Motor neuron (in vitro differentiated cells): ENCODE results near the gene MRC2. TPM values are rescaled to one million over a fixed set of nuclear protein-coding genes. Genes with fewer than 3 reads are reported as not detected.

Experiments used
- ATAC-seq, 8 experiments: fragments of 200-7000 bp; cut with Tn5 transposase; replicated peaks in 6 of 8; 2 replicates each; pipeline ENCODE4 v1.8.0; 2021; ENCODE audit warnings: mild to moderate bottlenecking in 8 of 8, moderate library complexity in 8 of 8
- H3K27ac ChIP-seq, 2 donors: fragments of 250-450 bp; sonication (Bioruptor Pico); 2 replicates each; pipeline ENCODE4 v1.9.0; 2021; ENCODE audit warnings: antibody characterized with exemption in 2 of 2, mild to moderate bottlenecking in 2 of 2, moderate library complexity in 1 of 2
- H3K4me1 ChIP-seq, 2 donors: fragments of 250-450 bp; sonication (Bioruptor Pico); replicated peaks in 1 of 2; 2 replicates each; pipeline ENCODE4 v1.6.1; 2021; ENCODE audit warnings: antibody characterized with exemption in 2 of 2, mild to moderate bottlenecking in 2 of 2, moderate library complexity in 1 of 2
- H3K4me3 ChIP-seq, 5 donors: fragments of 250-450 bp; sonication (Bioruptor Pico); 2 replicates each; pipeline ENCODE4 v1.9.0; 2021; ENCODE audit warnings: antibody characterized with exemption in 5 of 5, mild to moderate bottlenecking in 5 of 5, moderate library complexity in 4 of 5
- WGBS, 10 experiments: fragments of 450-650 bp; shearing (Covaris generic); methylation state at CpG; one replicate each; pipeline ENCODE4 v1.0.0; 2022; 5-methylcytosine and 5-hydroxymethylcytosine counted together
- in situ Hi-C, 9 experiments: fragments of 400-800 bp; cut with MboI; loops; one replicate each; pipeline ENCODE4 v1.15.0; 2021; ENCODE audit warnings: low sequenced_read_pairs in 9 of 9, low pct_unique_long_range_greater_than_20kb in 2 of 9; ENCODE audit not compliant: unreplicated experiment in 9 of 9
- total RNA-seq, 8 experiments: library from RNA; unstranded; fragments of 300-600 nt; gene quantifications; 2 replicates each; pipeline versions ENCODE4 v1.2.3 to v1.2.4, GENCODE V29; 2022

MRC2 gene
- total RNA-seq, 8 experiments from 2014 or later: 6.9 to 207 (median 33.6) TPM

DNA sequence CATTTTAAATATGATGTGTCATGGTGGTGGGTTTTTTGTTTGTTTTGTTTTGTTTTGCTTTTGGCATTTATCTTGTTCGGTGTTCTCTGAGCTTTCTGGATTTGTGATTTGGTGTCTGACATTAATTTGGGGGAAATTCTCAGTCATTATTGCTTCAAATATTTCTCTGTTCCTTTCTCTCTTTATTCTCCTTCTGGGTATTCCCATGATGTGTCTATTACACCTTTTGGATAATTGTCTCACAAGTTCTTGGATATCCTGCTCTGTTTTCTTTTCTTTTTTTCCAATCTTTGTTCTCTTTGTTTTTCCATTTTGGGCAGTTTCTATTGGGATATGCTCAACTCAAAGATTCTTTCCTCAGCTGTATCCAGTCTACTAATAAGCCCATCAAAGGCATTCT lies 92.1 kb downstream of the MRC2 start:
- Histone ChIP-seq H3K4me1 (peaks cover 0 to 3% of the 10 kb centered on the region in 2 donors), H3K4me3 (no peak overlapping the region), H3K27ac (no peak overlapping the region)
- in situ Hi-C loops: loop anchor here in 5 of 9 experiments (25.0 kb wide), 2 partner anchors 243 to 693 kb away; partner anchors contain the start of gene TANC2 (in 5 of the 5)
- no peak for ATAC-seq
- WGBS, 10 experiments: 83 to 100% (median 100%) methylated on average over 1 of the region's 1 CpG

DNA sequence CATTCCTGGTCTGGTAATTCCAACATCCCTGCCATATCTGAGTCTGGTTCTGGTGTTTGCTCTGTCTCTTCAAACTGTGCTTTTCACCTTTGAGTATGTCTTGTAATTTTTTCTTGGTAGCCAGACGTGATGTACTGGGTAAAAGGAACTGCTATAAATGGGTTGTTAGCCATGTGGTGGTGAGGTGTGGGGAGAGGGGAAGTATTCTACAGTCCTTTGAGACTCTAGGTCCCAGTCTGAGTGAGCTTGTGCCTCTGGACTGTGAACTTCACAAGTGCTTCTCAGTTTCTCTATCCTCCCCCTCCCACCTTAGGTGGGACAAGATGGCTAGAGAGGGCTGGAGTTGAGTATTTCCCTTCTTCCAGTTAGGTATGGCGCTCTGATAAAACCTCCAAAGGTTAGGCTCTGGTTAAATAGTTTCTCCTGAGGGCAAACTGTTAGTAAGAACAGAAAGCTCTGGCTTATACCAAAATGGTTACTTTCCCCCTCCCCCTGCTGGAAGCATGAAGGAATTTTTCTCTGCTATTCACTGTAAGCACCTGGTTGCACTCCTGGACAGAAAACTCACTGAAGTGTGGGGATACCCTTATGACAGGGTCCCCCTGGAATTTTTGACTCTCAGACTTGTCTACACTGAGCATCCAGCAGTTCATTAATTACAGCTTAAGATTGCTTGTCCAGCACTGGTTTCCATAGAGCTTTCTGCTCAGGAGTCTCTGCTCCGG lies 92.8 kb downstream of the MRC2 start:
- in situ Hi-C loops: loop anchor here in 5 of 9 experiments (25.0 kb wide), 2 partner anchors 242 to 692 kb away; partner anchors contain the start of gene TANC2 (in 5 of the 5)
- 56 to 100% (median 90%) methylated on average over 1 to 3 of the region's 3 CpGs; no CpG with 5 or more reads in 3 of the 10 experiments for WGBS, 10 experiments
- Histone ChIP-seq H3K4me1 (peaks cover 0 to 6% of the 10 kb centered on the region in 2 donors), H3K4me3 (no peak overlapping the region), H3K27ac (no peak overlapping the region)
- peak in 1 of 8 experiments; percentile 48 for ATAC-seq

DNA sequence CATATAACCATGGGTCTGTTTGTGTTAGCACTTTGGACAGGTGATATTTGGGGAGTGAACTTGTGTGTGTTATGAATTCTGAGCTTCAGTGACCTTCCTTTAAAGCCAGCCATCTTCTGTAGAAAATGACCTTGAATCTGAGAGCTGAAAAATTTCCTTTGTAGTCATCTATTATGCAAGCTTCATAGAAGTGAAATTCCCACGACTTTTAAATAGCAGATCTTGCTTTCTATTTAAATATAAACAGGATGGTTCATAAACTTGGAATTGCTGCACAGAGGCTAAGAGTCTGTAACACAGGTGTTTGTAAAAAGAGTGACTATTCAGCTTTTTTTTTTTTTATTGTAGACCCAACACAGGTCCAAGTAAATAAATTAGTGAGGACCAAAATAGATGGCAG lies 95.2 kb downstream of the MRC2 start:
- WGBS, 10 experiments: 13 to 100% (median 29%) methylated on average over 1 of the region's 1 CpG; no CpG with 5 or more reads in 3 of the 10 experiments
- no peak for ATAC-seq
- peaks cover 0 to 6% of the 10 kb centered on the region in 2 donors for H3K4me1 ChIP-seq
- no peak overlapping the region for H3K4me3 ChIP-seq
- in situ Hi-C loops: loop anchor here in 5 of 9 experiments (25.0 kb wide), 2 partner anchors 240 to 690 kb away; partner anchors contain the start of gene TANC2 (in 5 of the 5)
- no peak overlapping the region for H3K27ac ChIP-seq

DNA sequence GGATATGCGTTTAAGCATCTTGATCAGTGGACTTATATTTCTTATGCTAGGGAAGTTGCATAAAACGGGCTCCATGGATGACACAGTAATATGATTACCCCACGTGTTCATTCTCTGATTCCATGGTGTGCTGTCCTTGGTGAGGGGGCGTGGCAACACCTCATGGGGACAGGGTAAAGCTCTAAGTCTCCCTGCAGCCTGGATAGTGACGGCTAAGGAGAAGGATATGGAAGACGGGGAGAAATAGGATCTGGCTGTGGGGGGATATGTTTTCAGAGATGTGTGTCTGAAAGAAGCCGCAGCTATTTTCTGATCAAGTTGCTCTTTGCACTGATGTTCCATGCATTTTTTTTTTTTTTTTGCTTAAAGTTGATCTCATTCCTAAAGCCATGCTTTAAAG lies 96.4 kb downstream of the MRC2 start:
- in situ Hi-C loops: loop anchor here in 5 of 9 experiments (25.0 kb wide), 2 partner anchors 238 to 688 kb away; partner anchors contain the start of gene TANC2 (in 5 of the 5)
- H3K27ac ChIP-seq: no peak overlapping the region
- 57 to 100% (median 86%) methylated on average over 1 to 5 of the region's 7 CpGs; no CpG with 5 or more reads in 2 of the 10 experiments for WGBS, 10 experiments
- peaks cover 0 to 6% of the 10 kb centered on the region in 2 donors for H3K4me1 ChIP-seq
- no peak overlapping the region for H3K4me3 ChIP-seq
- peak in 5 of 8 experiments; percentile 58 to 87 (median 64) for ATAC-seq

DNA sequence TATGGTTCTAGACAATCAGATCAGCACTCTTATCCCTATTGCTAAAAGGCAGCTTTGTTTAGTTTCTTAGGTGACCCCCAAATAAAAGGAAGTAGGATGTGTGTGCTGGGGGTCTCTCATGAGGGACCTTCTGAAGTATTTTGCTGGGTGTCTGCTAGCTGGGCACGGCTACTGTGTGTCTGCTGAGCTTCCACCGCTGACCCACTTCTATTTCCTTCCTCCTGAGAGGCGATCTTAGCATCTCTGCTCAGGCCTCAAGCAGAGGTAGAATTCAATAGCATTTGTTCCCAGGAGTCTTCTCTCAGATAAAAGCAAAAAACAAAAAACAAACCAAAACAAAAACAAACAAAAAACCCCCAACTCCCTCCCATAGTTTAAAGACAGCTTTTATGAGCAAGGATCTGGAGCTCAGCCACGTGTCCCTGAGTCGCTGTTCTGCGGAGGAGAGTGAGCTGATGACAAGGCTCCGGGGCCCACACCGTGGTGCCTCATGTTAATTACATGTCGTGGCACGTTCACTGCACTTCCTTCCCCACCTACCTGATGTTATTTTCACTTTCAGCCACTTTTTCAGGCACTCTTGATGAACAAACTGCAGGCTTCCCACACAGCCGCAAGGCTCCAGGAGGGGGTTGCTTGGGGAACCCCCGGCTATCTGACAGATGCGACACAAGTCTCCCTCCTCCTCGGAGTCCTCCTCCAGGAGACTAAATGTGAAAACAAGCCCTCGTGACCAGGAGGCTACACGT lies 97.1 kb downstream of the MRC2 start:
- 27 to 87% (median 70%) methylated on average over 1 to 12 of the region's 16 CpGs for WGBS, 10 experiments
- peak in 6 of 8 experiments; percentile 28 to 83 (median 59) for ATAC-seq
- Histone ChIP-seq H3K4me3 (no peak overlapping the region), H3K4me1 (peaks cover 0 to 6% of the 10 kb centered on the region in 2 donors), H3K27ac (no peak overlapping the region)
- in situ Hi-C loops: loop anchor here in 5 of 9 experiments (25.0 kb wide), 2 partner anchors 238 to 688 kb away; partner anchors contain the start of gene TANC2 (in 5 of the 5)

DNA sequence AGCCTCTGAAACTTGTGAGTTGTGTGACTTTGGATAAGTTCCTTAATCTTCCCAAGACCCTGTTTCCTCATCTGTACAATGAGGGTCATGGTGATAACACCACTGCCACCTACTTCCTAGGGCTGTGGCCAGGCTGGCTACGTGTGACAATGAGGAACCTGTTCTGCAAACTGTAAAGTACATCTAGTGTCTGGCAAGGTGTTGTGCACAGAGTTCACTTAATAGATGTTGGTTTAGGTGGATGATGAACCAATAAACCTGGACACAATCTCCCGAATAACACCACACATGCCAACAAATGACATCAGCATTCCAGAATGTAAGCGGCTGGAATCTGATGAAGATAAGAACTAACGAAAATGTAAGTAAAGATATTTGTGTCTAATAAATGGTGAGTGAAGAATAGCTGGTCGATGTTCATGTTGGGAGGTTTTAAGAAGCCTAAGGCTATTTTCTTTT lies 98.3 kb downstream of the MRC2 start:
- ATAC-seq: no peak
- in situ Hi-C loops: no loop called here
- WGBS, 10 experiments: 42 to 97% (median 77%) methylated on average over 1 to 5 of the region's 5 CpGs; no CpG with 5 or more reads in 1 of the 10 experiments

DNA sequence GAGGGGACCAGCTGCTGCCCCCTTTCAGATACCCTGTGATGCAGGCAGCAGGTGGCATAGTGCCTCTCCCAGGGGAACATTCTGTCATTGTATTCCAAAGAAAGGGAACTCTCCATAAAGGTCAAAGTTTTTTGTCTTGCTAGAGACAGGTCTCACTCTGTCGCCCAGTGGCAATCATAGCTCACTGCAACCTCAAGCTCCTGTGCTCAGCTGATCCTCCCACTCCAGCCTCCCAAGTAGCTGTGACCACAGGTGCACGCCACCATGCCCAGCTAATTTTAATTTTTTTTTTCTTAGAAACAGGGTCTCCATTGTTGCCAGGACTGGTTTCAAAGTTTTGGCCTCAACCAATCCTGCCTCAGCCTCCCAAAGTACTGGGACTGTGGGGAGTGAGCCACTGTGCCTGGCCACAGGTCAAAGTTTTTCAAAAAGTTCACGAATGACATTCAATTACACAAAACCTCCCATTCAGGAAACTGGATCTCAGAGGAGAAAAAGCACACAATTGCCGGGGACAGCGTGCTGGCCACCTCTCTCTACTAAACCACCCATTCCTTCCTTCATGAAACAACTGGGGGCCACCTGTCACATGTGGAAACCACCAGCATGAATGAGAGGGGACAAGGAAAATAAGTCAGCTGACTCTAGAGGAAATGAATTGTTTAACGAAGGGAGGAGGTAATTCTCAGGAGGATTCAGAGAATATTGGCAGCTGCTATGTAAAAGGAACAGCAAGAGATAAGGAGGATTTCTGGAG lies 100.6 kb downstream of the MRC2 start:
- peak in 1 of 8 experiments; percentile 12 for ATAC-seq
- H3K27ac ChIP-seq: no peak overlapping the region
- in situ Hi-C loops: no loop called here
- H3K4me3 ChIP-seq: no peak overlapping the region
- peaks cover 0 to 6% of the 10 kb centered on the region in 2 donors for H3K4me1 ChIP-seq
- 14 to 100% (median 85%) methylated on average over 1 to 6 of the region's 6 CpGs for WGBS, 10 experiments

More for the DNA sequence above, 98.3 kb downstream of the MRC2 start:
- H3K4me1 ChIP-seq: peaks cover 0 to 6% of the 10 kb centered on the region in 2 donors
- no peak overlapping the region for H3K4me3 ChIP-seq
- H3K27ac ChIP-seq: no peak overlapping the region

DNA sequence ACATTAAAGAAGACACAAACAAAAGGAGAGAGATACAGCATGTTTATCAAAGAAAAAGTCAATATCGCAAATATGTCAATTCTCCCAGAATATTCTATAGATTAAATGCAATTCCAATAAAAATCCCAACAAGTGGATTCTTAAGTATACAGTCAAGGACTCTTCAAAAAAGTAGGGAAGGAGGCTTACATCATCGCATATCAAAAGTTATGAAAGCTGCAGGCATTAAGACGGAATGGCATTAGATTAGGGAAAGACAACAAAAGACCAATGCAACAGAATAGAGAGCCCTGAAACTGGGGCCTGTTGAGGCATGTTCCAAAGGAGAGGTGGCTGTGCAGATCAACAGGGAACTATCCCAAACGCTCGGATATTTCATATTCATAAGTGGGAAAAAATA lies 104.7 kb downstream of the MRC2 start:
- ATAC-seq: no peak
- Histone ChIP-seq H3K4me3 (no peak overlapping the region), H3K27ac (no peak overlapping the region), H3K4me1 (peaks cover 0 to 10% of the 10 kb centered on the region in 2 donors)
- WGBS, 10 experiments: 40 to 97% (median 88%) methylated on average over 1 to 5 of the region's 5 CpGs
- in situ Hi-C loops: no loop called here

DNA sequence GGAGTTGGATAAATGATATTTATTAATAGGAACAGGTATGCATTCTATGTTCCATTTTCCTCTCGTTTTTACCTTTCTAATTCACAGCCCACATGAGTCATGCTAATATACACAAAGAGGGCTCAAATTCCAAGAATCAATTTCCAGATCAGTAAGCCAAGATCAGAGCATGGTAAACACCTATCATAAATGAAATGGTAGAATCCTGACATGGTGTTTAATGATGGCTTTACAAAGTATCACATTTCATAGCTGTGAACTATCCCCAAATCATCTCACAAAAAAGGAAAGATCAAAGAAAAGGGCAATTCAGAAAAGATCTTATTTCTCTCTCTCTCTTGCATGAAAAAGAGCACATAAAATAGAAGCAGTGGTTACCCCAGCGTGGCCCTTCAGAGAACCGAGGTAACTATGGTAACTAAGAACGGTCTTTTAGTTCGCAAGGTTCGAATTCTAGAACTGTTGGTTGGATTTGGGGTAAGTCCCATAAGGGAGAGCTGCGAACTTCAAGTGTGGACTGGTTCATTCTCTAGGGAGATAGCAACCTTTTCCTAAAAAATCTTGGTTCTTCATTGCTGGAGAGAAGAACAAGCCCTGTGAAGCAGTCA lies 107.7 kb downstream of the MRC2 start:
- Histone ChIP-seq H3K4me1 (peaks cover 0 to 10% of the 10 kb centered on the region in 2 donors), H3K27ac (no peak overlapping the region), H3K4me3 (no peak overlapping the region)
- 15 to 69% (median 50%) methylated on average over 2 to 7 of the region's 7 CpGs for WGBS, 10 experiments
- in situ Hi-C loops: no loop called here
- peak in 2 of 8 experiments; percentile 31 to 48 for ATAC-seq

DNA sequence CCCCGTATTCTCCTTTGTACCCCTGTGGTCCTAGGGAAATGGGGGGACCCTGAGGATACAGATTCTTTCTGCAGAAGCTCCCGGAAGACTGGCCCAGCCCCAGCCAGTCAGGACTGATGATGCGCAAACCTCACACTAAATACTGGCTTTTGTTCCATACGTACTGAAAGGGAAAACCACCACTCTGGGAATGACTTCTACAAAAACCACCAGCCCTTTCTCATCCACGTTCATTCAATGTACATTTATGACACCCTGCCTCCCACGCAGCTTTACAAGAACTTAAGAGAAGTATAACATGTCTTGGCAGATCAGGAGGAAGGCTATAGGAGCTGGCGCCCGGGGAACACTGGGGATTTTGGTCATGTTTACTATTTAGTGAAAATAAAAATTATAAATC lies 110.0 kb downstream of the MRC2 start:
- H3K4me1 ChIP-seq: peaks cover 0 to 10% of the 10 kb centered on the region in 2 donors
- no peak overlapping the region for H3K4me3 ChIP-seq

DNA sequence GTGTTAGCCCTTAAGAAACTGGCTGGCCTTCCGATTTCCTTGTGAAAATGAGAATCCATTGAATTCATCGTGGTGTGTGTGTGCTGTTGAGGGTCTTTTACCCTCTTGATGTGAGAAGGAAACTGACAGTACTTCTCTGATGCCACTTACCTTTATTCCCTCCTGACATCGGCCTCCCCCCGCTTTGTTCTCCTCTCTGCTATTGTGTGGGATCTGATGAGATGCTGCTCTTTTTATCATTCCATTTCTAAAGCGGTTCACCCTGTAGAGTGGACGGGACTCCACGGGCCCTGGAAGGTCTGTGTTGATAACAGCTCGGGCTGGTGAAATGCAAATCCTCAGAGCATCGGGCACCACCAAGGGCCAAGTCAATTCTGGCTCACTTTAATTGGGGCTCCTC lies 110.8 kb downstream of the MRC2 start:
- in situ Hi-C loops: no loop called here
- Histone ChIP-seq H3K4me3 (no peak overlapping the region), H3K4me1 (peaks cover 0 to 10% of the 10 kb centered on the region in 2 donors), H3K27ac (no peak overlapping the region)
- WGBS, 10 experiments: 67 to 100% (median 86%) methylated on average over 1 to 8 of the region's 9 CpGs; no CpG with 5 or more reads in 2 of the 10 experiments
- no peak for ATAC-seq

More for the DNA sequence above, 110.0 kb downstream of the MRC2 start:
- in situ Hi-C loops: no loop called here
- WGBS, 10 experiments: 60 to 100% (median 86%) methylated on average over 1 to 5 of the region's 8 CpGs; no CpG with 5 or more reads in 5 of the 10 experiments
- no peak for ATAC-seq
- H3K27ac ChIP-seq: no peak overlapping the region
